PC-3 (cell line): ENCODE results near the gene POLR3B. TPM values are rescaled to one million over a fixed set of nuclear protein-coding genes. Genes with fewer than 3 reads are reported as not detected.

Experiments used
- ATAC-seq: fragments of 200-7000 bp; cut with Tn5 transposase; 2 replicates; pipeline ENCODE4 v1.9.1; 2020; ENCODE audit warnings: mild to moderate bottlenecking, moderate library complexity
- BruUV-seq: library from RNA; stranded (reverse); fragments of 400-500 nt; replicated peaks from 2 replicates; lab custom pipeline; 2021; lab: Mats Ljungman, UMichigan
- CTCF ChIA-PET: fragments of 300-600 bp; sonication (Branson Sonifier 250); formaldehyde crosslinking; loops from one replicate; lab custom pipeline; 2022; ENCODE audit warnings: antibody characterized with exemption; lab: Charles Lee
- POLR2A ChIA-PET: fragments of 300-600 bp; sonication (Branson Sonifier 250); formaldehyde crosslinking; loops from one replicate; lab custom pipeline; 2022; ENCODE audit warnings: antibody characterized with exemption; ENCODE audit not compliant: unreplicated experiment; lab: Charles Lee
- DNase-seq: peaks from one replicate; pipeline ENCODE4 v3.0.0-alpha.2; 2015
- H2AFZ ChIP-seq: fragments of 300-600 bp; sonication (generic); 2 replicates; pipeline ENCODE4 v1.6.0; 2016; ENCODE audit warnings: antibody characterized with exemption, low read length
- H3F3A ChIP-seq: fragments of 300-600 bp; sonication (generic); one replicate; pipeline ENCODE4 v1.6.0; 2017; ENCODE audit warnings: antibody characterized with exemption, low read length, control low read depth, mild to moderate bottlenecking; ENCODE audit not compliant: unreplicated experiment
- H3K27ac ChIP-seq: fragments of 300-600 bp; sonication (generic); 2 replicates; pipeline ENCODE4 v1.5.1; 2016; ENCODE audit warnings: mild to moderate bottlenecking, low read length
- H3K27me3 ChIP-seq: fragments of 300-600 bp; sonication (generic); 2 replicates; pipeline ENCODE4 v1.6.1; 2016; ENCODE audit warnings: low read length, mixed read lengths
- H3K36me3 ChIP-seq: fragments of 300-600 bp; sonication (generic); 2 replicates; pipeline ENCODE4 v1.6.1; 2016; ENCODE audit warnings: low read depth, mixed run types, low read length, mixed read lengths
- H3K4me1 ChIP-seq: fragments of 300-600 bp; sonication (generic); 2 replicates; pipeline ENCODE4 v1.5.1; 2016; ENCODE audit warnings: low read length; ENCODE audit not compliant: insufficient read depth
- H3K4me2 ChIP-seq: fragments of 300-600 bp; sonication (generic); 2 replicates; pipeline ENCODE4 v1.6.0; 2016; ENCODE audit warnings: low read length
- H3K4me3 ChIP-seq: fragments of 300-600 bp; sonication (generic); 2 replicates; pipeline ENCODE4 v1.5.1; 2016; ENCODE audit warnings: mild to moderate bottlenecking, low read length, mixed read lengths
- H3K79me2 ChIP-seq: fragments of 300-600 bp; sonication (generic); 2 replicates; pipeline ENCODE4 v1.6.1; 2017; ENCODE audit warnings: low read length, mixed read lengths
- H3K9ac ChIP-seq: fragments of 300-600 bp; sonication (generic); 2 replicates; pipeline ENCODE4 v1.6.0; 2016; ENCODE audit warnings: mild to moderate bottlenecking, low read length
- H3K9me2 ChIP-seq: fragments of 300-600 bp; sonication (generic); replicated peaks from 2 replicates; pipeline ENCODE4 v1.6.1; 2016; ENCODE audit warnings: mixed run types, low read length, mixed read lengths
- H3K9me3 ChIP-seq: fragments of 300-600 bp; sonication (generic); 2 replicates; pipeline ENCODE4 v1.6.1; 2016; ENCODE audit warnings: low read length, mixed read lengths
- H4K20me1 ChIP-seq: fragments of 300-600 bp; sonication (generic); 2 replicates; pipeline ENCODE4 v1.6.1; 2016; ENCODE audit warnings: low read length, mixed read lengths
- CTCF ChIP-seq: fragments of 300-600 bp; sonication (generic); conservative IDR thresholded peaks from 2 replicates; pipeline ENCODE4 v1.5.1; 2017; ENCODE audit warnings: antibody characterized with exemption, low read depth, mild to moderate bottlenecking, low read length
- EZH2 ChIP-seq: fragments of 300-600 bp; sonication (generic); IDR thresholded peaks from one replicate; pipeline ENCODE4 v1.6.1; 2017; ENCODE audit warnings: antibody characterized with exemption, mild to moderate bottlenecking, low read length; ENCODE audit not compliant: unreplicated experiment
- EZH2phosphoT487 ChIP-seq: fragments of 300-600 bp; sonication (generic); IDR thresholded peaks from 2 replicates; pipeline ENCODE4 v1.6.1; 2018; ENCODE audit warnings: mild to moderate bottlenecking, antibody characterized with exemption, low read length, borderline replicate concordance
- intact Hi-C: fragments of 100-400 bp; cut with micrococcal nuclease; formaldehyde crosslinking; loops from 2 replicates; pipeline ENCODE4 v1.9.0; 2023
- total RNA-seq: library from RNA; depleted of rRNA; stranded (reverse); fragments of >200 nt; gene quantifications from 2 replicates; pipeline ENCODE4 v1.2.3, GENCODE V29; 2014

POLR3B gene
- total RNA-seq, 1 experiment from 2014 or later = 23.4 TPM

GRCh38 chr12:106427917-106428316, 70.4 kb downstream of the POLR3B start:
- Histone ChIP-seq H3K9me3 (no peaks in the 10 kb centered on the region), H3K27ac (no peak overlapping the region), H3K4me1 (no peaks in the 10 kb centered on the region), H3F3A (no peaks in the 10 kb centered on the region), H3K36me3 (peaks cover 16% of the 10 kb centered on the region), H3K79me2 (no peaks in the 10 kb centered on the region), H3K27me3 (no peaks in the 10 kb centered on the region), H3K9ac (no peak overlapping the region), H4K20me1 (no peaks in the 10 kb centered on the region), H3K4me2 (no peak overlapping the region), H3K9me2 (no peaks in the 10 kb centered on the region), H2AFZ (no peak overlapping the region), H3K4me3 (no peak overlapping the region)
- POLR2A ChIA-PET = interaction anchor here (0.8 kb wide), 1 partner anchor 70 kb away, joined by 3 read pairs; no protein-coding TSS in a partner anchor
- no peak for ATAC-seq
- DNase-seq = no peak
- BruUV-seq = no TSS peak
- CTCF ChIA-PET = no interaction called here
- TF ChIP-seq EZH2 (no peak), EZH2phosphoT487 (no peak), CTCF (no peak)
- intact Hi-C loops = no loop called here

GRCh38 chr12:106428384-106428783, 70.8 kb downstream of the POLR3B start:
- H3K36me3 ChIP-seq = peaks cover 20% of the 10 kb centered on the region
- POLR2A ChIA-PET = interaction anchor here (0.8 kb wide), 1 partner anchor 70 kb away, joined by 3 read pairs; no protein-coding TSS in a partner anchor

More at GRCh38 chr12:106428384-106428783, 70.8 kb downstream of the POLR3B start:
- DNase-seq (no peak), ATAC-seq (no peak)
- no peak for TF ChIP-seq EZH2
- no peak for TF ChIP-seq CTCF
- TF ChIP-seq EZH2phosphoT487 = no peak
- intact Hi-C loops = no loop called here
- Histone ChIP-seq H3K79me2 (no peaks in the 10 kb centered on the region), H3K9me2 (no peaks in the 10 kb centered on the region), H3F3A (no peaks in the 10 kb centered on the region), H3K4me3 (no peak overlapping the region), H3K9me3 (no peaks in the 10 kb centered on the region), H3K27me3 (no peaks in the 10 kb centered on the region), H2AFZ (no peak overlapping the region), H3K4me2 (no peak overlapping the region), H3K9ac (no peak overlapping the region), H3K4me1 (no peaks in the 10 kb centered on the region), H4K20me1 (no peaks in the 10 kb centered on the region), H3K27ac (no peak overlapping the region)
- CTCF ChIA-PET = no interaction called here
- no TSS peak for BruUV-seq
